Panc1 (cell line): Measurements from ENCODE around the gene CD300A.

Experiments used
- CTCF ChIP-seq: fragments of 450-650 bp; IDR thresholded peaks from 2 replicates; pipeline ENCODE4 v1.5.1; 2017; ENCODE audit warnings: mild to moderate bottlenecking
- POLR2AphosphoS5 ChIP-seq: IDR thresholded peaks from 2 replicates; pipeline ENCODE4 v1.6.1; 2012; ENCODE audit warnings: mild to moderate bottlenecking, low read depth, low read length, moderate library complexity

GRCh38 chr17:74424657-74425056, 41.8 kb upstream of the CD300A start:
- TF ChIP-seq POLR2AphosphoS5 = no peak
- no peak for TF ChIP-seq CTCF
